Measurements from ENCODE around the gene LRRC14B.

Gene LRRC14B

DNA sequence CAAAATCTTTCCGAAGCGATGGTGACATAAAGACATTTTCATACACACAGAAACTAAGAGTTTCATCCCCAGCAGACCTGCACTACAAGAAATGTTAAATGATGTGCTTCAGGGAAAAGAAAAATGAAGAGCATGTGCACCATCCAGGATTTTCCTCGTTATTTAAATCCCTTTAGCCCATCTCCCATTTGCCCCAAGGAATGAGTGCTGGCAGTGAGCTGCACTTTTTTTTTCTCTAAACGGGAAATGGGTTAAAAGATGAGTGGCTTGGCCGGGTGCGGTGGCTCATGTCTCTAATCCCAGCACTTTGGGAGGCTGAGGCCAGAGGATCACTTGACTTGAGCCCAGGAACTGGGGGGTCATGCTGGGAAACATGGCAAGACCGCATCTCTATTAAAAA is 6.8 kb upstream of the LRRC14B start:
- no peak for DNase-seq (ENCODE audit: low read depth, low spot score)
- TF ChIP-seq, protein P1, sequence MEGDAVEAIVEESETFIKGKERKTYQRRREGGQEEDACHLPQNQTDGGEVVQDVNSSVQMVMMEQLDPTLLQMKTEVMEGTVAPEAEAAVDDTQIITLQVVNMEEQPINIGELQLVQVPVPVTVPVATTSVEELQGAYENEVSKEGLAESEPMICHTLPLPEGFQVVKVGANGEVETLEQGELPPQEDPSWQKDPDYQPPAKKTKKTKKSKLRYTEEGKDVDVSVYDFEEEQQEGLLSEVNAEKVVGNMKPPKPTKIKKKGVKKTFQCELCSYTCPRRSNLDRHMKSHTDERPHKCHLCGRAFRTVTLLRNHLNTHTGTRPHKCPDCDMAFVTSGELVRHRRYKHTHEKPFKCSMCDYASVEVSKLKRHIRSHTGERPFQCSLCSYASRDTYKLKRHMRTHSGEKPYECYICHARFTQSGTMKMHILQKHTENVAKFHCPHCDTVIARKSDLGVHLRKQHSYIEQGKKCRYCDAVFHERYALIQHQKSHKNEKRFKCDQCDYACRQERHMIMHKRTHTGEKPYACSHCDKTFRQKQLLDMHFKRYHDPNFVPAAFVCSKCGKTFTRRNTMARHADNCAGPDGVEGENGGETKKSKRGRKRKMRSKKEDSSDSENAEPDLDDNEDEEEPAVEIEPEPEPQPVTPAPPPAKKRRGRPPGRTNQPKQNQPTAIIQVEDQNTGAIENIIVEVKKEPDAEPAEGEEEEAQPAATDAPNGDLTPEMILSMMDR (IDR thresholded peaks at IDR 0.05; ENCODE audit: insufficient read depth, low read length, missing control alignments) = no peak
- no peak overlapping the region for H3K4me3 ChIP-seq (ENCODE audit: low read depth, low read length)
- ChIA-PET POLR2A (no interaction called here), CTCF (no interaction called here)

DNA sequence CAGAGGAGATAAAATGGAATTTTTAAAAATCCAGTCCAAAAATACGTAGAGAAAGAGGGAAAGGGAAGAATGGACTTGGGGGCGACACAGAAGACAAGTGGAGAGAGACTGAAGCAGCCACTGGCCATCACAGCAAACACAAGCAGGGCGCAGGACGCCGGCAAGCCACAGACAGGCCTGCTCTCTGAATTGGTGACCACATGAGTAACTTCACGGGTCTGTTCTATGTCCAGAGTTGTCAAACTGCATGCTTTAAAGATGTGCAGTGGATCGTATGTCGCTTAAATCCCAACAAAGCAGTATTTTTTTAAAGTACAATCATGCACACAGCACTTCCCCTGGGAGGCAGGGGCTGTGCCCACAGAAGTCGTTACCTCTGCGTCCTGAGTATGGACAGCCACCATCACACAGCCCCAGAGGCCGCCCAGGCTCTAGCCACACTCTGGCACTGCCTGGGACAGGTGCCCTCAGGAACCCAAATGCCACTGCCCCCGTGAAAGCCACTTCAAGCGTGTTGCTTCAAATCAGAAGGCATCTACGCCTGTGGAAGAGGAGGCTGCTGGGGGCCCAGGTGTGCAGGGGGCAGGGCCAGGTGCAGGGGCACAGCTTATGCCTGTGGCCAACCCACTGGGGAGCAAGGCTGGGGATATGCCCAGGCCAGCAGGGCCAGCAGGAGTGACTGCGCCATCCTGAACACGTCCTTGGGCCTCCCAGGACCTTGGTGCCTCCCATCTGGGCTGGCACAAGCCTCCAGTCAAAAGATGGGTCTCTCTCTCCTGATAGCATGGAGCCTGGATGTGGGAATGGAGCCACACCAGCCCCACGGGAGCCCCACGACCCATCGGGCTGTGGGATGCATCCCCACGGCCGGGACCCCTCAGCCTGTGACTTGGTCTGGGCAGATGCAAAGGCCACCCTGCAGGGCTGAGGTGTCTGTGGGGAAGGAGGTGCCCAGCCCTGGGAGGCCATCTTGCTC is 5.9 kb upstream of the LRRC14B start:
- no peak overlapping the region for H3K4me3 ChIP-seq (ENCODE audit: low read depth, low read length)
- TF ChIP-seq, protein P1 (IDR thresholded peaks at IDR 0.05; ENCODE audit: insufficient read depth, low read length, missing control alignments) = no peak
- ChIA-PET CTCF (no interaction called here), POLR2A (no interaction called here)
- DNase-seq (ENCODE audit: low read depth, low spot score) = no peak

DNA sequence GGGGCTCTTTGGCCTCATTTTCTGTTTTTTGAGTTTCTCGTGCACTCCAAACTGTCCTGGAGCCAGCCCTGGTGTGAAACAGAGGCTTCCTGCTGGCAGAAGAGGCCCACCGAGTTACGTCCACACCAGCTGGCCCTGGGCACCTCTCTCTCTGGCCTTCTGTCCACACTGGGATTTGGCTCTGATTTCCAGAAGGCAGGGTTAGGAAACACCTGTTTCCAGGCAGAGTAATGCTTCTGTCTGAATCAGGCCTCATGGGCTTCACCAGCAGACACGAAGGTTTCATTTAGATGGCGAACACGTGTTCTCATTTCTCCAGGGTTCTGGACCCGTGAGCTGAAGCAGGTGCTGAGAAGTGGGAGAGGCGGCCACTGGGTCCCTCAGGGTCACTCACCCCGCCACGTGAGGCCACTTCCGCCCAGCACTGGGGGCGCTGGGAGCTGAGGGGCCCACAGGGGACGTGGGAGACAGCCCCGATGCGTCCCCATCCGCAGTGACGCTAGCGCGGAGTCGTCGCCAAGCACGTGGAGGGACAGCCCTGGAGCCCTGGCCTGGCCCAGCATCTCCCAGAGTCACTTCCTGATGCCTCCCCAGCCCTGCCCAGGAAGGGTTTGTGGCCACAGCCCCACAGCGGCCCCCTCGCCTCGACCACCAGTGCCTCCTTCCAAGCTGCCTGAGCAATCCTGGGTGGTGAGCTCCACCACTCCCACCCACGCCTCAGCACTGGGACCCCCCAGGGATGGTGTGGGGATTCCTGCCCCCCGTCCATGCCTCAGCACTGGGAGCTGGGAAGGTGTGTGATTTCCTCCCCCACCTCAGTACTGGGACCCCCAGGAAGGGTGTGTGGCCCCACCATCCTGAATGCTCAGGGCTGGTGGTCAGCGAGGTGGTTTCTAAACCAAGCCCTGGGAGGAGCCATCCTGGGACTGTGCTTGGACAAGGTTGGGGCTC is 4.9 kb upstream of the LRRC14B start:
- TF ChIP-seq, protein P1 (IDR thresholded peaks at IDR 0.05; ENCODE audit: insufficient read depth, low read length, missing control alignments) = no peak
- H3K4me3 ChIP-seq (ENCODE audit: low read depth, low read length) = no peak overlapping the region
- ChIA-PET CTCF (interaction anchor here (1.3 to 1.4 kb wide), 2 partner anchors 18 to 258 kb away, joined by 3 read pairs; no protein-coding TSS in a partner anchor), POLR2A (no interaction called here)
- no peak for DNase-seq (ENCODE audit: low read depth, low spot score)

DNA sequence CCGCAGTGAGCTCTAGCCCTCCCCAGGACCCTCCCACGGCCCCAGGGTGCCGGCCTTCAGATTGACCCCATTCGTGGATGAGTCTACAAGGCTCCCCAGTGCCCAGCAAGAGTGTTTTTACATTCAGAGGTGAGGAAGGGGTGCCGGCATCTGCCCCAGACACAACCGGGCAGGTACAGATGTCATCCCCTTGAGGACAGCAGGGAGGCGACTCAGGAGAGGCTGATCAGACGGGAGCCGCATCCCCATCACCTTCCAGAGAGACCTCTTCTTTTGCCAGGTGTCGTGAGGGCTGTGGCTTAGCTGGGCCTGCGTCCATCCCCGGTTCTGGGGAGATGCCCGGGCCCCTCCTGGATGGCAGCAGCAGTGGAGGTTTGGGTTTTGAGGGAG is 4.3 kb upstream of the LRRC14B start:
- ChIA-PET POLR2A (no interaction called here), CTCF (interaction anchor here (1.3 to 2.4 kb wide), 5 partner anchors 8 to 258 kb away, joined by 3 to 25 read pairs (median 10); partner anchors contain the start of gene AHRR)
- DNase-seq (ENCODE audit: low read depth, low spot score) = no peak

DNA sequence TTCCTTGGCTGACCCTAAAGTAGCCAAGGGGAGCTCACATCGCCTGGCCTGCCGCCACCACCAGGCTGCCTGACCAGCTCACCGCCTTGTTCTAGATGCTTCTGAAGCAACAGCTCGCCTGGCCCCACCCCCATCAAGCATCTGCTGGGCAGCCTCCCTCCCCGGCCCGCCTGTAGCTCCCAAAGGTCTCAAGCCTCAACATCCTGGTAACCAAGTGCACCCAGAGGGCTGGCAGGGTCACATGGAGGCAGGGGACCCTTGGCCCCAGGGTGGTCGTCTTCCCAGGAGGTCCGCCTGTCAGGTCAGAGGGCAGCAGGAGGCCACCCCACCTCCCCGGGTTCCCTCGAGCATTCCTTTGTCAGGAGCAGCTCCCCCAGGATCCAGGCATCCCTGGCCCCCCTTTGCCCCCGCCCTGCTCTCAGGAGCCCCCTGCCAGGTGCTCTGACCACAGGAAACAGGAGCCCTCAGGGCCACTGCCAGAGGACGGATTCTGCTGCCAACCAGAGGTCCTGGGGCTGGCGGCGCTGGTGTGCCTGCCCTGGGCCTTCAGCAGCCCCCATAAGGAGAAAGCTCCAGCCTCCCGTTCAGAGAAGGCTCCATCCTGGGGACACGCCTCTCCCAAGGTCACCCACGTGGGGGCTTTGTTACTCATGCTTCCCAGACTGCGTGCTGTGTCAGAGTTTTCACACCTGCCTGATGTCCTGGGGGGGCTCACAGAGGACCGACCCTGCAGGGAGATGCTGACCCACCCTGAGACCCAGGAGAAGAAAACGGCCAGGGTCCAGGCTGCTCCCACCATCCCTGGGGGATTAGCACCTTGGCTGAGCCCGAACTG is 3.5 kb upstream of the LRRC14B start:
- DNase-seq (ENCODE audit: low read depth, low spot score) = no peak
- ChIA-PET POLR2A (no interaction called here), CTCF (interaction anchor here (0.6 to 2.4 kb wide), 25 partner anchors 9 to 259 kb away, joined by 3 to 25 read pairs (median 4); partner anchors contain the start of genes AHRR, CCDC127, EXOC3 and SDHA)
- H3K4me3 ChIP-seq (ENCODE audit: low read depth, low read length) = no peak overlapping the region
- TF ChIP-seq, protein P1 (IDR thresholded peaks at IDR 0.05; ENCODE audit: insufficient read depth, low read length, missing control alignments) = no peak

More for the DNA sequence above, 4.3 kb upstream of the LRRC14B start:
- TF ChIP-seq, protein P1 (IDR thresholded peaks at IDR 0.05; ENCODE audit: insufficient read depth, low read length, missing control alignments) = no peak
- H3K4me3 ChIP-seq (ENCODE audit: low read depth, low read length) = no peak overlapping the region

Data from AG04449 (cell line).